Liver (tissue), 3 donors: Measurements from ENCODE around the gene OSTM1.

Experiments used
- EGR1 ChIP-seq, 2 donors: IDR thresholded peaks; 2 replicates each; pipeline ENCODE4 v1.6.1; 2016 to 2018; ENCODE audit warnings: antibody characterized with exemption in 2 of 2, low read depth in 2 of 2
- GABPA ChIP-seq, 2 donors: IDR thresholded peaks in 1 of 2; conservative IDR thresholded peaks in 1 of 2; 2 replicates each; pipeline ENCODE4 v1.6.1; 2016; ENCODE audit warnings: antibody characterized with exemption in 2 of 2, mild to moderate bottlenecking in 1 of 2, moderate library complexity in 1 of 2
- HNF4G ChIP-seq: IDR thresholded peaks from 2 replicates; pipeline ENCODE4 v1.6.1; 2016; ENCODE audit warnings: antibody characterized with exemption
- MAX ChIP-seq: IDR thresholded peaks from 2 replicates; pipeline ENCODE4 v1.6.1; 2016; ENCODE audit warnings: antibody characterized with exemption
- RAD21 ChIP-seq, 2 donors: IDR thresholded peaks; 2 replicates each; pipeline ENCODE4 v1.6.1; 2016; ENCODE audit warnings: antibody characterized with exemption in 2 of 2, mild to moderate bottlenecking in 2 of 2
- REST ChIP-seq: IDR thresholded peaks from 2 replicates; pipeline ENCODE4 v1.6.1; 2016; ENCODE audit warnings: antibody characterized with exemption, mild to moderate bottlenecking
- RXRA ChIP-seq, 2 donors: IDR thresholded peaks; 2 replicates each; pipeline ENCODE4 v1.6.1; 2017 to 2018; ENCODE audit warnings: antibody characterized with exemption in 2 of 2, mild to moderate bottlenecking in 1 of 2
- TAF1 ChIP-seq: conservative IDR thresholded peaks from 2 replicates; pipeline ENCODE4 v1.6.1; 2016; ENCODE audit warnings: antibody characterized with exemption, mild to moderate bottlenecking
- YY1 ChIP-seq: IDR thresholded peaks from 2 replicates; pipeline ENCODE4 v1.6.1; 2016; ENCODE audit warnings: antibody characterized with exemption, mild to moderate bottlenecking
- TF ChIP-seq, protein P1 (sequence below): fragments of 150-350 bp; IDR thresholded peaks from 2 replicates; pipeline ENCODE4 v1.5.1; 2017; ENCODE audit warnings: improper control_type of control experiment, low read depth, low read length; ENCODE audit not compliant: missing input control
- TF ChIP-seq, protein P2 (sequence below): IDR thresholded peaks from 2 replicates; pipeline ENCODE4 v1.6.1; 2016; ENCODE audit warnings: antibody characterized with exemption
- donor health status: healthy.
- donor health status: healthy.

- TF ChIP-seq, protein P1, sequence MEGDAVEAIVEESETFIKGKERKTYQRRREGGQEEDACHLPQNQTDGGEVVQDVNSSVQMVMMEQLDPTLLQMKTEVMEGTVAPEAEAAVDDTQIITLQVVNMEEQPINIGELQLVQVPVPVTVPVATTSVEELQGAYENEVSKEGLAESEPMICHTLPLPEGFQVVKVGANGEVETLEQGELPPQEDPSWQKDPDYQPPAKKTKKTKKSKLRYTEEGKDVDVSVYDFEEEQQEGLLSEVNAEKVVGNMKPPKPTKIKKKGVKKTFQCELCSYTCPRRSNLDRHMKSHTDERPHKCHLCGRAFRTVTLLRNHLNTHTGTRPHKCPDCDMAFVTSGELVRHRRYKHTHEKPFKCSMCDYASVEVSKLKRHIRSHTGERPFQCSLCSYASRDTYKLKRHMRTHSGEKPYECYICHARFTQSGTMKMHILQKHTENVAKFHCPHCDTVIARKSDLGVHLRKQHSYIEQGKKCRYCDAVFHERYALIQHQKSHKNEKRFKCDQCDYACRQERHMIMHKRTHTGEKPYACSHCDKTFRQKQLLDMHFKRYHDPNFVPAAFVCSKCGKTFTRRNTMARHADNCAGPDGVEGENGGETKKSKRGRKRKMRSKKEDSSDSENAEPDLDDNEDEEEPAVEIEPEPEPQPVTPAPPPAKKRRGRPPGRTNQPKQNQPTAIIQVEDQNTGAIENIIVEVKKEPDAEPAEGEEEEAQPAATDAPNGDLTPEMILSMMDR = no peak
- TF ChIP-seq YY1 (no peak), RAD21 (IDR thresholded peaks at IDR 0.05) (no peak), RXRA (IDR thresholded peaks at IDR 0.05) (no peak), MAX (no peak), REST (no peak), EGR1 (IDR thresholded peaks at IDR 0.05; ENCODE audit: low read depth in 2 of 2) (no peak), TAF1 (no peak), GABPA (IDR thresholded peaks at IDR 0.05 in 1 of 2, conservative IDR thresholded peaks at IDR 0.05 in 1 of 2) (no peak), HNF4G (no peak)
- TF ChIP-seq, protein P2, sequence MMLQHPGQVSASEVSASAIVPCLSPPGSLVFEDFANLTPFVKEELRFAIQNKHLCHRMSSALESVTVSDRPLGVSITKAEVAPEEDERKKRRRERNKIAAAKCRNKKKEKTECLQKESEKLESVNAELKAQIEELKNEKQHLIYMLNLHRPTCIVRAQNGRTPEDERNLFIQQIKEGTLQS = no peak
Observed at GRCh38 chr6:108083349-108083748, 8.8 kb upstream of the OSTM1 start.
